Body of pancreas (tissue), 4 donors: ENCODE measurements around the gene PDZD2. TPM values are rescaled to one million over a fixed set of nuclear protein-coding genes. Genes with fewer than 3 reads are reported as not detected.

Source experiments
- ATAC-seq: fragments of 150-250 bp; one replicate; pipeline ENCODE4 v1.9.1; 2016
- DNase-seq, 4 donors: peaks; one replicate each; pipeline ENCODE4 v3.0.0-alpha.2; 2019
- H3K27ac ChIP-seq, 4 donors: fragments of 200-600 bp; sonication (generic); 1 replicate in 3 of 4; 2 replicates in 1 of 4; pipeline versions ENCODE4 v1.5.1 to v1.6.1; 2016 to 2019; ENCODE audit warnings: mild to moderate bottlenecking in 1 of 4, mixed read lengths in 1 of 4, moderate library complexity in 1 of 4
- H3K27me3 ChIP-seq, 2 donors: fragments of 200-600 bp; sonication (generic); one replicate each; pipeline ENCODE4 v1.6.0; 2016; ENCODE audit warnings: mild to moderate bottlenecking in 1 of 2
- H3K36me3 ChIP-seq, 2 donors: fragments of 200-600 bp; sonication (generic); replicated peaks in 1 of 2; 2 replicates each; pipeline ENCODE4 v1.5.1; 2016; ENCODE audit warnings: low read depth in 2 of 2; ENCODE audit not compliant: insufficient read depth in 1 of 2
- H3K4me1 ChIP-seq: fragments of 200-600 bp; sonication (generic); one replicate; pipeline ENCODE4 v1.6.0; 2016
- H3K4me3 ChIP-seq, 2 donors: fragments of 200-600 bp; sonication (generic); 1 replicate in 1 of 2; 2 replicates in 1 of 2; pipeline ENCODE4 v1.5.1; 2016 to 2019
- H3K9me3 ChIP-seq, 3 donors: fragments of 200-600 bp; sonication (generic); 1 replicate in 2 of 3; 2 replicates in 1 of 3; pipeline ENCODE4 v1.5.1; 2016
- POLR2A ChIP-seq, 3 donors: fragments of 450-650 bp; IDR thresholded peaks; one replicate each; pipeline ENCODE4 v1.6.1; 2016; ENCODE audit warnings: antibody characterized with exemption in 3 of 3, mild to moderate bottlenecking in 2 of 3
- WGBS, 2 donors: methylation state at CpG; one replicate each; pipeline ENCODE4 v1.1.5; 2017; 5-methylcytosine and 5-hydroxymethylcytosine counted together
- intact Hi-C: fragments of 100-400 bp; cut with DNase I; formaldehyde crosslinking; loops from one replicate; pipeline ENCODE4 v1.15.1; 2023
- total RNA-seq, 2 donors: library from RNA; depleted of rRNA; stranded (reverse); fragments of >200 nt; gene quantifications; one replicate each; pipeline ENCODE4 v1.1.0, GENCODE V29; 2016
- TF ChIP-seq, protein P1 (sequence below), 7 experiments: fragments of 450-650 bp in 4 of 7; fragments of 200-600 bp in 3 of 7; sonication (generic) in 3 of 7; IDR thresholded peaks; one replicate each; pipeline ENCODE4 v1.5.1; 2016 to 2019; ENCODE audit warnings: antibody characterized with exemption in 7 of 7

The PDZD2 gene
- total RNA-seq, 2 donors from 2014 or later = 3.9 to 12.9 TPM

DNA sequence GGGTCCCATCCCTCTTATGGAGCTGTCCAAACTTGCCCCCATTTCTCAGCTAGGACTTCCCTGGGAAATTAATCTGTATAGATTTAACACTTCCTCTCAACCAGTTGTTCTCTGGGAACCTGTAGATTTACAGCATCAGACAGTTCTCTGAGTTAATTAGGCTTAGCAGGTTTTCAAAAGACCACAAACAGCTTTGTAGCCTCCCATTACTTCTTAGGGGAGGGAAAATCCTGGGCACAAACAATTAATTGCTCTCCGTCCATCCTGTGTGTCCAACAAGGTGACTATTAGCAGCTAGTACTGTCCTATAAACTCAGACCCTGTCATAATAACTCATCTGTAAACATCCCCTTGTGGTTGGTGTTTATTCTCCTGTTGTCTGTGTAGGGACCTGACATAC is 337.2 kb downstream of the PDZD2 start:
- Histone ChIP-seq H3K9me3 (no peaks in the 10 kb centered on the region), H3K27me3 (no peaks in the 10 kb centered on the region), H3K4me3 (no peak overlapping the region), H3K27ac (no peak overlapping the region), H3K4me1 (no peaks in the 10 kb centered on the region), H3K36me3 (no peaks in the 10 kb centered on the region)
- intact Hi-C loops = no loop called here
- 56 to 63% methylated on average over 1 of the region's 1 CpG for WGBS, 2 donors
- ATAC-seq (no peak), DNase-seq (no peak)
- TF ChIP-seq POLR2A (IDR thresholded peaks at IDR 0.05) = no peak
- TF ChIP-seq, protein P1, sequence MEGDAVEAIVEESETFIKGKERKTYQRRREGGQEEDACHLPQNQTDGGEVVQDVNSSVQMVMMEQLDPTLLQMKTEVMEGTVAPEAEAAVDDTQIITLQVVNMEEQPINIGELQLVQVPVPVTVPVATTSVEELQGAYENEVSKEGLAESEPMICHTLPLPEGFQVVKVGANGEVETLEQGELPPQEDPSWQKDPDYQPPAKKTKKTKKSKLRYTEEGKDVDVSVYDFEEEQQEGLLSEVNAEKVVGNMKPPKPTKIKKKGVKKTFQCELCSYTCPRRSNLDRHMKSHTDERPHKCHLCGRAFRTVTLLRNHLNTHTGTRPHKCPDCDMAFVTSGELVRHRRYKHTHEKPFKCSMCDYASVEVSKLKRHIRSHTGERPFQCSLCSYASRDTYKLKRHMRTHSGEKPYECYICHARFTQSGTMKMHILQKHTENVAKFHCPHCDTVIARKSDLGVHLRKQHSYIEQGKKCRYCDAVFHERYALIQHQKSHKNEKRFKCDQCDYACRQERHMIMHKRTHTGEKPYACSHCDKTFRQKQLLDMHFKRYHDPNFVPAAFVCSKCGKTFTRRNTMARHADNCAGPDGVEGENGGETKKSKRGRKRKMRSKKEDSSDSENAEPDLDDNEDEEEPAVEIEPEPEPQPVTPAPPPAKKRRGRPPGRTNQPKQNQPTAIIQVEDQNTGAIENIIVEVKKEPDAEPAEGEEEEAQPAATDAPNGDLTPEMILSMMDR (IDR thresholded peaks at IDR 0.05) = no peak

DNA sequence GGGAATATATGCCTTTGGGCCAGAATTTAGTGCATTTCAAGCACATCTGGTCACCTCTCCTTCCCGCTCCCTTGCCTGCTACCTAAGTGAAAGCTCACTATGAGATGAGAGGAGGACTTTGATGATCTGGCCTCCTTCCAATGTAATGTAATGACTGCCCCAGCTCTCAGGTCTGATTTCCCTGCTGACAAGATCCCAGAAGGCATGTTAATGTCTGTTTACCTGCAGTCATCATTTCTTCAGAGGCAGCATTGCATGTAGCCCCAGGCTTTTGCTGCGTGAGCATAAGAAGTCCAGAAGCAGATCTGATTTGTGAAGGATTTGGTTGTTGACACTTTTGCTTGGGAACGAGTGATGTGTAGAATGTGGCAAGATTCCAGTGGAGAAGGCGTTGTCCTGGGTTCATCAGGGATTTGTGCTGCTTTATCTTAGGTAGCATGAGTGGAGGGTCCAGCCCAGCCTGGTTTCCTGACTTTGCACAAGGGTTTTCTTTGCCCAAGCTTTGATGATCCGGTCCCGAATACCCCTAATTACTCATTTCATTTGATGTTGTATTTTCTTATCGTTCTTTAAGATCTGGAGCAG is 342.5 kb downstream of the PDZD2 start:
- no peaks in the 10 kb centered on the region for H3K27me3 ChIP-seq
- no peak overlapping the region for H3K4me3 ChIP-seq
- no peaks in the 10 kb centered on the region for H3K36me3 ChIP-seq
- TF ChIP-seq, protein P1 (IDR thresholded peaks at IDR 0.05) = no peak
- no peak for TF ChIP-seq POLR2A (IDR thresholded peaks at IDR 0.05)
- intact Hi-C loops = no loop called here
- no peaks in the 10 kb centered on the region for H3K9me3 ChIP-seq
- DNase-seq (no peak), ATAC-seq (no peak)
- no peaks in the 10 kb centered on the region for H3K4me1 ChIP-seq
- no peak overlapping the region for H3K27ac ChIP-seq
- WGBS, 2 donors = 69 to 78% methylated on average over 7 of the region's 7 CpGs

DNA sequence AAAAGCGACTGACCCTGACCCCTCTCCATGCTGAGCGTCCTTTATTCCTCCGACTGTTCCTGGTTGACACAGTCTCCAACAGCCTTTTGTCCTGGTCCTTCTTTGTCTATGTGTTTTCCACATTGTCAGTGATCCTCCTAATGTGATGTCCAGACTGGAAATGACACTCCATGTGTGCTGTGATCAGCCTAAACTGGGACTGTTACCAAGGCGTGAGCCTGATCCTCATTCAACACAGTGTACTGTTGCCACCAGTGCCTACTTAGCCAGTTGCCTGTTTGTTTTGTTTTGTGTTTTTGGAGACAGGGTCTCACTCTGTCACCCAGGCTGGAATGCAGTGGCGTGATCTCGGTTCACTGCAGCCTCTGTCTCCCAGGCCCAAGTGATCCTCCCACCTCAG is 343.1 kb downstream of the PDZD2 start:
- WGBS, 2 donors = 79% methylated on average over 6 of the region's 6 CpGs

DNA sequence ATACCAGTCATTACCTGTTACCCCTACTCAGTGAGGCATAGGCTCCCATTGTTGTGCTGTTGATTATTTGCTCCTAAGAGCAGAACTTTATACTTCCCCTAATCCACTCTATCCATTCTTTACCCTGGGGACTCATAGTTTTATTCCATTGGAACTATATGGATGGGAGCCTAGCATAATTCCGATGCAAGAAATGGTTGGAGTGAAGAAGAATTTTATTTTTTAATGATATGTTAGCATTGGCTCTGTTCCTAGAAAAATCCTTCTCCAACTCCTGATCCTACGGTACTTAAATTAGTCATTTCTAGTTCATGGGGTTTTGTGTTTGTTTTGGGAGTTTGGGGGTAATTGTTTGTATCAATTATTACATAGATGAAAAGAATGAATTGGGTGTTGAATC is 343.7 kb downstream of the PDZD2 start:
- H3K36me3 ChIP-seq = no peaks in the 10 kb centered on the region
- no peaks in the 10 kb centered on the region for H3K27me3 ChIP-seq
- no peak overlapping the region for H3K27ac ChIP-seq
- no peak overlapping the region for H3K4me3 ChIP-seq
- WGBS, 2 donors = 66 to 86% methylated on average over 2 of the region's 2 CpGs
- intact Hi-C loops = no loop called here
- TF ChIP-seq, protein P1 (IDR thresholded peaks at IDR 0.05) = no peak
- no peak for TF ChIP-seq POLR2A (IDR thresholded peaks at IDR 0.05)
- H3K4me1 ChIP-seq = no peaks in the 10 kb centered on the region
- ATAC-seq = no peak
- DNase-seq = no peak
- H3K9me3 ChIP-seq = no peaks in the 10 kb centered on the region

More for the DNA sequence above, 343.1 kb downstream of the PDZD2 start:
- no peak for TF ChIP-seq POLR2A (IDR thresholded peaks at IDR 0.05)
- TF ChIP-seq, protein P1 (IDR thresholded peaks at IDR 0.05) = no peak
- DNase-seq = no peak
- no peaks in the 10 kb centered on the region for H3K27me3 ChIP-seq
- H3K27ac ChIP-seq = no peak overlapping the region
- no peaks in the 10 kb centered on the region for H3K9me3 ChIP-seq
- H3K4me1 ChIP-seq = no peaks in the 10 kb centered on the region
- ATAC-seq = no peak
- intact Hi-C loops = no loop called here
- no peak overlapping the region for H3K4me3 ChIP-seq
- H3K36me3 ChIP-seq = no peaks in the 10 kb centered on the region

DNA sequence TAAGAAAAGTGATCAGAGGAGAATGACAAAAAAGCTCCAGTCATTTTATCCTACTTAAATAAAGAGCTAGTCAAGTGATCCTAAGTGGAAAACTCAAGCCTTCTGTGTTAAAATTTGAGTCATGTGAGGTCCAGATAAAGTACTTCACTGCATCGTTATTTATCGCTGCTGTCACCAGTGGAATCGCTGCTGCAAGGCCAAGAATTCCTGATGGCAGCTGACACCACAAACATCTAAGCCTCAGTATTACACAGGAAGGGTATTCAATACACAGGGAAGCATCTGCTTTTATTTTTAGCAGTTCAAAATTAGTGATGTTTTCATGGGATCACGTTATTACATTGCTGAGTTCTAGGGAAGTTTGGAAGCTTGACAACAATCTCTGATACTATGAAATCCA is 344.9 kb downstream of the PDZD2 start:
- no peak overlapping the region for H3K4me3 ChIP-seq
- no peak for ATAC-seq

More for the DNA sequence above, 344.9 kb downstream of the PDZD2 start:
- no peaks in the 10 kb centered on the region for H3K27me3 ChIP-seq
- H3K27ac ChIP-seq = no peak overlapping the region
- DNase-seq = no peak
- H3K36me3 ChIP-seq = no peaks in the 10 kb centered on the region
- TF ChIP-seq, protein P1 (IDR thresholded peaks at IDR 0.05) = no peak
- TF ChIP-seq POLR2A (IDR thresholded peaks at IDR 0.05) = no peak
- no peaks in the 10 kb centered on the region for H3K4me1 ChIP-seq
- 56 to 62% methylated on average over 4 of the region's 4 CpGs for WGBS, 2 donors
- H3K9me3 ChIP-seq = no peaks in the 10 kb centered on the region
- intact Hi-C loops = no loop called here
